ENCODE results near the gene AKAP5.

Gene AKAP5

GRCh38 chr14:64522591-64523355 is 57.5 kb downstream of the AKAP5 start:
- no peak overlapping the region for H3K27ac ChIP-seq (ENCODE audit: low read depth, low read length, poor library complexity, severe bottlenecking)
- H3K36me3 ChIP-seq (ENCODE audit: insufficient read depth, low read length): peaks cover 41% of the 10 kb centered on the region
- H4K20me1 ChIP-seq (ENCODE audit: insufficient read depth, low read length): no peaks in the 10 kb centered on the region

More at GRCh38 chr14:64522591-64523355, 57.5 kb downstream of the AKAP5 start:
- Histone ChIP-seq H2AFZ (ENCODE audit: low read length) (no peak overlapping the region), H3F3A (ENCODE audit: insufficient read depth, low read length) (no peaks in the 10 kb centered on the region), H3K9ac (ENCODE audit: low read length) (no peak overlapping the region), H3K9me2 (ENCODE audit: low read depth, low read length) (no peaks in the 10 kb centered on the region), H3K4me2 (ENCODE audit: low read length) (no peak overlapping the region), H3K79me2 (ENCODE audit: insufficient read depth, low read length) (peaks cover 24% of the 10 kb centered on the region), H3K4me3 (ENCODE audit: low read depth, low read length, poor library complexity, severe bottlenecking) (no peak overlapping the region), H3K4me1 (ENCODE audit: insufficient read depth, low read length, severe bottlenecking) (no peaks in the 10 kb centered on the region), H3K9me3 (ENCODE audit: low read length) (no peaks in the 10 kb centered on the region), H3K27me3 (ENCODE audit: insufficient read depth, low read length) (no peaks in the 10 kb centered on the region)
- TF ChIP-seq EZH2 (IDR thresholded peaks at IDR 0.05; ENCODE audit: borderline replicate concordance, low read length) (no peak), CTCF (IDR thresholded peaks at IDR 0.05; ENCODE audit: low read length) (no peak)

Data from OCI-LY1 (cell line).